ENCODE measurements around the gene MACROD2.
A peak's percentile ranks its signal among the peaks of the same experiment; 100 is the strongest.

MACROD2 gene

GRCh38 chr20:14573676-14574075, 578.4 kb downstream of the MACROD2 start:
- FAIRE-seq (no peak), DNase-seq (ENCODE audit: low spot score) (no peak)

DNA sequence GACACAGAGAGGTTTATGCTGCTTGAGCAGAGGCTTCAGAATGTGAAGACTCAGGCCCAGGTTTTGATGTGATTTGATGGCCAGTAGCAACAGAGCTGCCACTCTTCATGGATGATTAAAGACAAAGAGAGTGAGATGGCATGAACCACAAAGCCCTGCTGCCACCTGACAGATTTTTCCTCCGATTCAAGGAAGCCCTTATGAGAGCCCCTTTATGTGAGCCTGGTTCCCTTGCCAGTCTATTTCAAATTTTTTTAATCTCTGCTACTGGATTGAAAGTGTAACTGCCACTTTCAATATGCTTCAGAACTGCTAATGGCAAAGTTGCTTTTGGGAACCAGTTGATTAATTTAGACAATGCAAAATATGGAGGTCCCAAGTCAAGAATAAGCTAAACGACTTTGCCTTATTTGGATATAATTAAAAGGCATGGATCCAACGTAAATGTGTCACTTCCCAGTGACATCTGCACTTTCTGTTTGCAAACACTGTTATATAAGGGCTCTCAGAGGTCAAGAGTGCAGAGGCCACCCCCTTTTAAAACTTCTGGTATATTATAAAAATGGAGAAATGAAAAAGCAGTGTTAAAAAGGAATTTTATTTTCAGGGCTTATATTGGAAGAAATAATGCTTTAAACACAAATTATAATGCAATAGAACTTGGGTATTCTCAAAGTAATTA, 581.0 kb downstream of the MACROD2 start:
- FAIRE-seq (no peak), DNase-seq (ENCODE audit: low spot score) (no peak)

GRCh38 chr20:14580418-14581074, 585.2 kb downstream of the MACROD2 start:
- no peak for FAIRE-seq

DNA sequence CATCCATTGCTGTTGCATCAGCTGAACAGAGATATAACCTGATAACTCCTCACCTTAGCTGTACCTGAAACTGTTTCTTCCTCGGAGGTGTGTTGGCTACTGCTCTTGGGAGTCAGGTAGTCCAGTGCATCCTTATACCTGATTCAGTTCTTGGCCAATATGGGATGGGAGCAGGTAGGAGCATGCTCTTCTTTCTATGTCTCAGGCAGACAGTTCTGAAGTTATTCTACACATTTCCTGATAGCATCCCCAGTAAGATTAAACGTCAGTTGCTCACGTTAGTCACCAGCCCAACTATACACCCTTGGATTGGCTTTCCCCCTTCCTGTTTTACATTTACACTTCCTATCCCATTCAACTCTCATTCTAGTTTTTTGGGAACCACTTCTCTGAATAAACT, 586.4 kb downstream of the MACROD2 start:
- DNase-seq (ENCODE audit: low spot score) (no peak), FAIRE-seq (no peak)

More at GRCh38 chr20:14580418-14581074, 585.2 kb downstream of the MACROD2 start:
- DNase-seq (ENCODE audit: low spot score) = no peak

GRCh38 chr20:14582855-14583254, 587.5 kb downstream of the MACROD2 start:
- no peak for DNase-seq (ENCODE audit: low spot score)
- no peak for FAIRE-seq

DNA sequence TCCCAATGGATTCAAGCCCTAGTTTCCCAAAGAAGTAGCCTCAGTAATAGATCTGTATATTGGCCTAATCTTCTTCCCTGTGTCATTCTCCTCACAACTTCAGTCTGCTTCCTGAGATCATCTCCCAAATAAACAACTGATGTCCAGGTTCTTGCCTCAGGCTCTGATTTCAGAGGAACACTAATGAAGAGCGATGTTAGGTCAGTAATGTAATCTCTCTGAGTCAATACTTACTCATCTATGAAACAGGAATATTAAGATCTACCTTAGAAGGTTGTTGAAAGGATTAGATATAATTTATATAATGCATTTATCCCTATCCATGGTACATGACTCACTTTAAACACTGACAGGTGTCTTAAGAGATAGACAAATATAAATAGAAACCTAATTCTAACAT, 588.1 kb downstream of the MACROD2 start:
- FAIRE-seq (no peak), DNase-seq (ENCODE audit: low spot score) (no peak)

DNA sequence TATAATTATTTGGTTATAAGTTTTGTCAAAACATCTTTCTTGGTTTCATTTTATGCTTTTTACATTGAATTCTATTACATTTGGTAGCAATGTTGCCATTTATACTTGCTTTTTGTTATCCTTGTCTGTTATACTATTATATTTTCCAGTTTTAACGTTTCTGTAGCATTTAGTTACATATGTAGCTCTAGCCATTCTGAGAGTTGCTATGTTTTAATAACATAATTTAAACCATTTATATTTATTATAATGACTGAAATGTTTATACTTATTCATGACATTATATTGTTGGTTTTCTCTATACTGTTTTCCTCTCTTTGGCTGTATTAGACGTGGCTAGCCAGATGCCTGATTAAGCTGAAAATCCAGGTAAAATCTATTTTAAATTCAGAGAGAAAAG, 594.1 kb downstream of the MACROD2 start:
- FAIRE-seq (no peak), DNase-seq (ENCODE audit: low spot score) (no peak)

GRCh38 chr20:14595051-14595450, 599.7 kb downstream of the MACROD2 start:
- DNase-seq (ENCODE audit: low spot score) (no peak), FAIRE-seq (no peak)

DNA sequence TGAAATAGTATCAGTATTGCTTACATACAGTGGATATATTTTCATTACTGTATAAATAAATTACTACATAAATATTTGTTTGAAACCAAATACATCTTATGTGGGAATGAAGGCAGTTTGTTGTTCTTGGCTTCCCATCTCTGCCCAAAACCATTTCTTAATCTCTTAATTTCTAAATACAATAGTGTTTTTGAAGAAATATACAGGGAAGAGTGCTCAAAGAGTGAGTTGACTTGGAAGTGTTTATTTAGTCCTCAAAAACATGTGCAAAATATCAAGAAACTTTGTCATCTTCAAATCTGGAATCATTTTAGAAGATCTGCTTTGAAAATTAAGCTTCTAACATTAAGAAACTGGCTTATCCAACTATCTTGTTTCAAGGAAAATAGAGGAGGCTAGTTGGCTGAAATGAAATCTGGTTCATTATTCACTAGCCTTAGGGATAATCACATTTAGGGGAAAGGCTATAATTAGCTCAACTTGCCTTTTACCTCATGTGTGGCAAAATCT, 601.9 kb downstream of the MACROD2 start:
- FAIRE-seq (no peak), DNase-seq (ENCODE audit: low spot score) (no peak)

GRCh38 chr20:14599613-14600012, 604.3 kb downstream of the MACROD2 start:
- FAIRE-seq = no peak
- no peak for DNase-seq (ENCODE audit: low spot score)

DNA sequence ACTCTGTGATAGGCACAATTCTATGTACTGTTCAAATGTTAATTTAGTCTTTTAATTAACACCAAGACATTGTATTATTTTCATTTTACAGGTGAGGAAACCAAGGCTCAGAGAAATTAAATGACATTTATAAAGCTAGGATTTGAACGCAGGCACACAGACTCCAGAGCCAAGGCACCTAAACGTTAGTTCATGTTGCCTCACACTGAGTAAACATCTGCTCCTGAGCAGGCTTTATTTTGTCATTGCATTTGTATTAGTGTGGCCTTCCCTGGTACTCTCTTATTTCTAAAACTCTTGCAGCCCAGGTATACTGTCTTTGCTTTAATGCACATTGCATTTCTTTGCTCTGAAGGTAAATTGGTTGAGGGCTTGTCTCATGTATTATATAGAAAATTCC, 605.2 kb downstream of the MACROD2 start:
- FAIRE-seq (no peak), DNase-seq (ENCODE audit: low spot score) (no peak)

- FAIRE-seq (no peak), DNase-seq (ENCODE audit: low spot score) (no peak)
Measured at GRCh38 chr20:14604143-14604542, 608.8 kb downstream of the MACROD2 start.

DNA sequence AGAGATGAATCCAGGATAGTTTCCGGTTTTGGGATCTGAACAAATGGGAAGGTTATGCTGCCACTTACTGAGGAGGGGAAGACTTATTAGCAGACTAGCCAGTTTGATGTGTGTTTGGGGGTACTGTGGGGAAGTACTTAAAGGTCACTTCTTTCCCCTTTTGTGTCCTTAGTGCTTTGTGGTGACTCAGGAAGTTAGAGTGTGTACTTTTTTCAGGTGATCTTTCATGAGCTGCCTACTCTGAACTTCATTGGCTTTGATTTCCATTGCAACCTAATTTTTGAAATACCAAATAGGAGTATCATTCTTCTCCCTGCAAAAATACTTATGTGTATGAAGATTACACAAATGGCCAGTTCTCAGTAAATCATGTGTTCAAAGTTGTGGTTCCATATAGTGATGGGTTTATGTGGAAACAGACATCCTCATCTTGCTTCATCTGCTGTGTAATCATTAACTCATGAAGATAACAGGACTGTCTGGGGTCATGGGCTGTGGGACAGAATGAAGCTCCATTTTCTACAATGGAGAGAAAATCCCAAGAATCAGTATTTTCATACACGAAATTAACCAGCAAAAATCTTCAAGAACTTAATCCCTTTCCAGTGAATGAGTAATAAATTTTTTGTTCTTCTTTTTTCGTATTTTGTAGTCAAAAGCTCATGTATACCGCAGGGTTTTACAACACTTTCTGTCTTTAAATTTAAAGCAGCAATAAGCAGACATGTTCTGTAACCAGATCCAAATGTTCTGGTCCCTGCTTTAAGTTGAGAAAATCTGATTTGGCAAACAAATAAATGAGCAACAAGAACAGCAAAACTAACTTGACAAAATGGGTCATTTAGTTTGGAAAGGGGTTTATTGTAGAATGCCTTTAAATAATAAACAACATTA, 614.3 kb downstream of the MACROD2 start:
- DNase-seq (ENCODE audit: low spot score) (peak; percentile 27), FAIRE-seq (peak; percentile 77)

- no peak for FAIRE-seq
Measured at GRCh38 chr20:14611479-14611878, 616.2 kb downstream of the MACROD2 start.

GRCh38 chr20:14612391-14612790, 617.1 kb downstream of the MACROD2 start:
- FAIRE-seq (no peak), DNase-seq (ENCODE audit: low spot score) (no peak)

More at GRCh38 chr20:14611479-14611878, 616.2 kb downstream of the MACROD2 start:
- DNase-seq (ENCODE audit: low spot score) = no peak

DNA sequence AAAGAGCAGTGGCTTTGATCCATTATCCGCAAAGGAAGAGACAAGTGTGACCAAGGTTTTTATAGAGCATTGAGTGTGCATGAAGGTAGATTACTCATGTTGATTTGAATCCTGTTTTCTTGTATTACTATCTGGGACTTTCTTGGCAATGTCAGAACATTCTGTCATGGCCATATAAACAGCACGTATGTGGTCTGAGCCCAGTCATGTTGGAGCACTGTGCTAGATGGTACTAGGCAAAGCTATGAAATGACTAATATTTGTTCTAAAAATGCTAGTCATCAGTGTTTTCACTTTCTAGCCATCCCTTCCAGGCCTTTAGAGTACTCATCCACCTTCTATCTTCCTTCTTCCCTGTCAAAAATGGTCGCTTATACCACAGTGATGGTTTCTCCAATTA, 620.7 kb downstream of the MACROD2 start:
- FAIRE-seq = no peak
- peak; percentile 13 for DNase-seq (ENCODE audit: low spot score)

- DNase-seq (ENCODE audit: low spot score) = peak; percentile 73
- peak; percentile 96 for FAIRE-seq
Measured at GRCh38 chr20:14617123-14617522, 621.8 kb downstream of the MACROD2 start.

GRCh38 chr20:14619411-14619810, 624.1 kb downstream of the MACROD2 start:
- FAIRE-seq (no peak), DNase-seq (ENCODE audit: low spot score) (no peak)

DNA sequence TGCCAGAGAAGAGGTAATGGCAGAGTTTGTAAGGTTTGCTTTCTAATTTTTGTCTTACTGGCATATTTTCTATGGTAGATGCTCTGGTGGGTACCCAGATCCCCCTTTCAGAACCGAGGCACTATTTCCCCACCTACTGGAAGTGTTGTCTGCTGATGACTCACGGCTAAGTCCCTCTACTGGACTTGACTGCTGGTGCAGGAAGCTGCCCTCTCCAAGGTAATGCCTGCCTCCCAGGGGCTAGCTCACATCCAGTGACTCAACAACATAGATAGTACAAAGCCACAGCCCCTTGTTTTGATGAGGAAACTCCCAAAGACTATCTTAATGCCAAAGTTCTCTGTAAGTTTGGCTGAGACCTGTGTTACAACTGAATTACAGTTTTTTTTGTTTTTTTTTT, 627.5 kb downstream of the MACROD2 start:
- FAIRE-seq (peak; percentile 81), DNase-seq (ENCODE audit: low spot score) (peak; percentile 63)

DNA sequence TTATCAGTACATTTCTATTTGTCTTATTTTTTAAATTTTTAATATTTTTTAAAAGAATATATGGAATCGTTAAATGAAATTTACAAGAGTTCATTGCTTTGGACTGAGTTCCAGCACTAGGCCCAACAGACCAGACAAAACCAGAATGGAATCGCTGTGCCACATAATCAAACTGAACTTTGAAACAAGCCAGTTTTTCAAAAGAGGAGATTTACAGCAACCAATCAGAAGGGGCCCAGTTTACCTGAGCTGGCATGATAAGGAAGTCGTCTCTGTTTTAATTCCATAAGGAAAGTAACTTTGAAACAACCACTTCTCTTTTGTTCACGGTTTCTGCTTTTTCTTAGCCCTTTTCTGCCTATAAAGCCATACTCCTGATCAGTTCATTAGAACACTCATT, 635.7 kb downstream of the MACROD2 start:
- FAIRE-seq (no peak), DNase-seq (ENCODE audit: low spot score) (no peak)

DNA sequence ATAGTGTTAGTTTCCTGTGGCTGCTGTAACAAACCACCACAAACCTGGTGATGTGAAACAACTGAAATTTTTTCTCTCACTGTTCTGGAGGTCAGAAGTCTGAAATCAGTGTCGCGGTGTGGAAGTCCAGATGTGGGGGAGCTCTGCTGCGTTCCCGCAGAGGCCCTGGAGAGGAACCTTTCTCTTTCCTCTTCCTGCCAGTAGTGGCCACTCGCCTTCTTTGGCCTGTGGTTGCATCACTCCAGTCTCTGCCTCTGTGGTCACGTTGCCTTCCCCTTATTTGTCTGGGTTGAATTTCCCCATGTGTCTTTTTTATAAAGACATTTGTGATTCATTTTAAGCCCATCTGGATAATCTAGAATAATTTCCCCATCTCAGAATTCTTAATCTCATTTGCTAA, 637.6 kb downstream of the MACROD2 start:
- FAIRE-seq (no peak), DNase-seq (ENCODE audit: low spot score) (no peak)

- DNase-seq (ENCODE audit: low spot score) (no peak), FAIRE-seq (no peak)
Measured at GRCh38 chr20:14633507-14633906, 638.2 kb downstream of the MACROD2 start.

All from RCC 7860 (cell line).